MM.1S (cell line): ENCODE results near the gene MT1B.
"Not testable (repeated sequence)": the region's sequence is repeated elsewhere in the genome, so short reads cannot be mapped to it uniquely, and the experiment has no call there.

Source experiments
- DNase-seq: peaks from one replicate; pipeline ENCODE4 v3.0.0-alpha.2; 2015
- H2AFZ ChIP-seq: fragments of 300-600 bp; sonication (generic); 2 replicates; pipeline ENCODE4 v1.6.0; 2016; ENCODE audit warnings: antibody characterized with exemption, low read length
- H3F3A ChIP-seq: fragments of 300-600 bp; sonication (generic); 2 replicates; pipeline ENCODE4 v1.6.1; 2016; ENCODE audit warnings: mild to moderate bottlenecking, antibody characterized with exemption, low read length, moderate library complexity, mixed read lengths; ENCODE audit not compliant: insufficient read depth
- H3K27ac ChIP-seq: fragments of 300-600 bp; sonication (generic); 2 replicates; pipeline ENCODE4 v1.5.1; 2016; ENCODE audit warnings: mild to moderate bottlenecking, low read length
- H3K27me3 ChIP-seq: fragments of 300-600 bp; sonication (generic); replicated peaks from 2 replicates; pipeline ENCODE4 v1.6.0; 2016; ENCODE audit warnings: low read length; ENCODE audit not compliant: insufficient read depth
- H3K36me3 ChIP-seq: fragments of 300-600 bp; sonication (generic); replicated peaks from 2 replicates; pipeline ENCODE4 v1.6.1; 2016; ENCODE audit warnings: mild to moderate bottlenecking, low read length, mixed read lengths; ENCODE audit not compliant: insufficient read depth
- H3K4me1 ChIP-seq: fragments of 300-600 bp; sonication (generic); 2 replicates; pipeline ENCODE4 v1.6.1; 2016; ENCODE audit warnings: low read length, mixed read lengths
- H3K4me2 ChIP-seq: fragments of 300-600 bp; sonication (generic); 2 replicates; pipeline ENCODE4 v1.6.0; 2016; ENCODE audit warnings: low read depth, low read length
- H3K4me3 ChIP-seq: fragments of 300-600 bp; sonication (generic); 2 replicates; pipeline ENCODE4 v1.5.1; 2016; ENCODE audit warnings: low read length, mixed read lengths
- H3K79me2 ChIP-seq: fragments of 300-600 bp; sonication (generic); 2 replicates; pipeline ENCODE4 v1.6.1; 2016; ENCODE audit warnings: mixed run types, low read length, mixed read lengths
- H3K9ac ChIP-seq: fragments of 300-600 bp; sonication (generic); 2 replicates; pipeline ENCODE4 v1.6.1; 2016; ENCODE audit warnings: low read length, mixed read lengths
- H3K9me2 ChIP-seq: fragments of 300-600 bp; sonication (generic); replicated peaks from 2 replicates; pipeline ENCODE4 v1.6.1; 2016; ENCODE audit warnings: mild to moderate bottlenecking, low read length, mixed read lengths; ENCODE audit not compliant: insufficient read depth
- H3K9me3 ChIP-seq: fragments of 300-600 bp; sonication (generic); replicated peaks from 2 replicates; pipeline ENCODE4 v1.6.1; 2016; ENCODE audit warnings: mild to moderate bottlenecking, low read length, mixed read lengths; ENCODE audit not compliant: insufficient read depth
- H4K20me1 ChIP-seq: fragments of 300-600 bp; sonication (generic); 2 replicates; pipeline ENCODE4 v1.6.1; 2016; ENCODE audit warnings: mild to moderate bottlenecking, low read length, moderate library complexity, mixed read lengths; ENCODE audit not compliant: insufficient read depth
- EZH2 ChIP-seq: fragments of 300-600 bp; sonication (generic); optimal IDR thresholded peaks from 2 replicates; pipeline ENCODE3; 2017; ENCODE audit warnings: low read depth, mild to moderate bottlenecking, antibody characterized with exemption, low read length, mixed read lengths
- EZH2phosphoT487 ChIP-seq: fragments of 300-600 bp; sonication (generic); IDR thresholded peaks from 2 replicates; pipeline ENCODE4 v1.6.1; 2018; ENCODE audit warnings: antibody characterized with exemption, low read length
- TF ChIP-seq, protein P1 (sequence below): fragments of 300-600 bp; sonication (generic); IDR thresholded peaks from 2 replicates; pipeline ENCODE4 v1.5.1; 2016; ENCODE audit warnings: antibody characterized with exemption, low read length, mixed read lengths

Gene MT1B

GRCh38 chr16:56669005-56669839, 17.5 kb downstream of the MT1B start, which contains the start of gene MT1H:
MT1H (plus strand) TSS chr16:56669814; CDS start chr16:56669885, 71 bp downstream.
- H2AFZ ChIP-seq: no peak within 1 kb of the TSS
- H3K4me1 ChIP-seq: no peaks in the 10 kb centered on the region
- H3K4me2 ChIP-seq: no peak within 1 kb of the TSS
- H3K9me3 ChIP-seq: no peaks in the 10 kb centered on the region
- DNase-seq: no peak
- no peak within 1 kb of the TSS for H3K9ac ChIP-seq
- peaks cover 90% of the 10 kb centered on the region for H3K27me3 ChIP-seq
- TF ChIP-seq EZH2 (no peak), EZH2phosphoT487 (no peak)
- TF ChIP-seq, protein P1, sequence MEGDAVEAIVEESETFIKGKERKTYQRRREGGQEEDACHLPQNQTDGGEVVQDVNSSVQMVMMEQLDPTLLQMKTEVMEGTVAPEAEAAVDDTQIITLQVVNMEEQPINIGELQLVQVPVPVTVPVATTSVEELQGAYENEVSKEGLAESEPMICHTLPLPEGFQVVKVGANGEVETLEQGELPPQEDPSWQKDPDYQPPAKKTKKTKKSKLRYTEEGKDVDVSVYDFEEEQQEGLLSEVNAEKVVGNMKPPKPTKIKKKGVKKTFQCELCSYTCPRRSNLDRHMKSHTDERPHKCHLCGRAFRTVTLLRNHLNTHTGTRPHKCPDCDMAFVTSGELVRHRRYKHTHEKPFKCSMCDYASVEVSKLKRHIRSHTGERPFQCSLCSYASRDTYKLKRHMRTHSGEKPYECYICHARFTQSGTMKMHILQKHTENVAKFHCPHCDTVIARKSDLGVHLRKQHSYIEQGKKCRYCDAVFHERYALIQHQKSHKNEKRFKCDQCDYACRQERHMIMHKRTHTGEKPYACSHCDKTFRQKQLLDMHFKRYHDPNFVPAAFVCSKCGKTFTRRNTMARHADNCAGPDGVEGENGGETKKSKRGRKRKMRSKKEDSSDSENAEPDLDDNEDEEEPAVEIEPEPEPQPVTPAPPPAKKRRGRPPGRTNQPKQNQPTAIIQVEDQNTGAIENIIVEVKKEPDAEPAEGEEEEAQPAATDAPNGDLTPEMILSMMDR: no peak
- no peaks in the 10 kb centered on the region for H4K20me1 ChIP-seq
- H3F3A ChIP-seq: no peaks in the 10 kb centered on the region
- H3K27ac ChIP-seq: no peak within 1 kb of the TSS
- no peaks in the 10 kb centered on the region for H3K36me3 ChIP-seq
- no peaks in the 10 kb centered on the region for H3K79me2 ChIP-seq
- H3K9me2 ChIP-seq: no peaks in the 10 kb centered on the region
- no peak within 1 kb of the TSS for H3K4me3 ChIP-seq

DNA sequence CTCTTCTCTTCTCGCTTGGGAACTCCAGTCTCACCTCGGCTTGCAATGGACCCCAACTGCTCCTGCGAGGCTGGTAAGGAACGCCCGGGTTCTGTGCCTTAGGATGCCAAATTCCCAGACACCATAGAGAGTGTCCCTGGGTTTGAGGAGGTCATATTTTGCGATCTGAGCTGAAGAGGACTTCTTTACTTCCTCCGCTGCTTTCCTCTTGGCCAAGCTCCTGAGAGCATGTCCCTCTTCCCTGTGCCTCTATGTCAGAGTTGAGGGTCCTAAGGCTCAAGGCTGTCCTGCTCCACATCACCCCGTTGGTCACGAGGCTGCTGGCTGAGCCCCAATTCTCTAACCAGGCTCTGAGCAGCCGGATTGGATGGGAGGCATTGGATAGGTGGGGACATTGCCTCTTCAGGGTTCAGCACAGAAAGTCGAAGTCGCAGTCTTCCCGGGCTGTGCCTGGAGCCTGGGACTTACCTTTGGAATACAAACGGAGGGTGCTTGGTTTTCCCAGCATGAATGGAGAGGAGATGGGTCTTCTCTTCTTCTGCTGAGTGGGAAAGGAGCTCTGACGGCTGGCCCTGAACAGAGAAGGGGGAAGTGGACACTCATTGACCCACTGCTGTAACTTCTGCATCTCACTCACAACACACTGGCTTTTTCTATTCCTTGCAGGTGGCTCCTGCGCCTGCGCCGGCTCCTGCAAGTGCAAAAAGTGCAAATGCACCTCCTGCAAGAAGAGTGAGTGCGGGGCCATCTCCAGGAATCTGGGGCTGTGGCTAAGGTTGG, 18.3 kb downstream of the MT1B start:
- TF ChIP-seq EZH2 (no peak), EZH2phosphoT487 (no peak)
- TF ChIP-seq, protein P1: no peak
- DNase-seq: no peak
- no peaks in the 10 kb centered on the region for H3K79me2 ChIP-seq
- H3K9ac ChIP-seq: no peak overlapping the region
- H3K36me3 ChIP-seq: no peaks in the 10 kb centered on the region
- H3K4me3 ChIP-seq: no peak overlapping the region
- H4K20me1 ChIP-seq: no peaks in the 10 kb centered on the region
- no peaks in the 10 kb centered on the region for H3K9me3 ChIP-seq
- H3K27me3 ChIP-seq: peaks cover 83% of the 10 kb centered on the region
- no peak overlapping the region for H3K4me2 ChIP-seq
- no peak overlapping the region for H2AFZ ChIP-seq
- no peaks in the 10 kb centered on the region for H3F3A ChIP-seq
- no peaks in the 10 kb centered on the region for H3K9me2 ChIP-seq
- no peaks in the 10 kb centered on the region for H3K4me1 ChIP-seq
- no peak overlapping the region for H3K27ac ChIP-seq

- TF ChIP-seq, protein P1: no peak
- TF ChIP-seq EZH2 (no peak), EZH2phosphoT487 (no peak)
- Histone ChIP-seq H3K27ac (no peak overlapping the region), H3K4me2 (no peak overlapping the region)
Measured at GRCh38 chr16:56670620-56670934, 18.9 kb downstream of the MT1B start.

GRCh38 chr16:56671691-56672090, 20.0 kb downstream of the MT1B start:
- not testable (repeated sequence) for H2AFZ ChIP-seq, H3K4me2 ChIP-seq
- peaks cover 75% of the 10 kb centered on the region for H3K27me3 ChIP-seq

More at GRCh38 chr16:56670620-56670934, 18.9 kb downstream of the MT1B start:
- no peaks in the 10 kb centered on the region for H3K9me3 ChIP-seq
- H3K27me3 ChIP-seq: peaks cover 83% of the 10 kb centered on the region
- no peaks in the 10 kb centered on the region for H3F3A ChIP-seq
- H3K36me3 ChIP-seq: no peaks in the 10 kb centered on the region
- no peak overlapping the region for H3K9ac ChIP-seq
- H3K9me2 ChIP-seq: no peaks in the 10 kb centered on the region
- H3K4me1 ChIP-seq: no peaks in the 10 kb centered on the region
- no peaks in the 10 kb centered on the region for H3K79me2 ChIP-seq
- H3K4me3 ChIP-seq: no peak overlapping the region
- DNase-seq: no peak
- H4K20me1 ChIP-seq: no peaks in the 10 kb centered on the region
- no peak overlapping the region for H2AFZ ChIP-seq

GRCh38 chr16:56672171-56672570, 20.5 kb downstream of the MT1B start:
- H3K4me2 ChIP-seq, DNase-seq, H2AFZ ChIP-seq, H3K9me3 ChIP-seq, H3K9ac ChIP-seq, H3K27ac ChIP-seq, H3K4me1 ChIP-seq, H3K4me3 ChIP-seq, H3K36me3 ChIP-seq, H3K9me2 ChIP-seq, H3K79me2 ChIP-seq, H3F3A ChIP-seq, H4K20me1 ChIP-seq: not testable (repeated sequence)
- peaks cover 75% of the 10 kb centered on the region for H3K27me3 ChIP-seq

More at GRCh38 chr16:56671691-56672090, 20.0 kb downstream of the MT1B start:
- H4K20me1 ChIP-seq, H3K36me3 ChIP-seq, H3F3A ChIP-seq, H3K9me3 ChIP-seq, H3K79me2 ChIP-seq, H3K9ac ChIP-seq, H3K4me1 ChIP-seq, H3K9me2 ChIP-seq, H3K4me3 ChIP-seq, DNase-seq, H3K27ac ChIP-seq: not testable (repeated sequence)
